Liver (tissue), 9 donors: ENCODE data around the gene BAG2. TPM values are rescaled to one million over a fixed set of nuclear protein-coding genes. Genes with fewer than 3 reads are reported as not detected.
A peak's percentile ranks its signal among the peaks of the same experiment; 100 is the strongest.

Experiments
- DNase-seq: peaks from one replicate; pipeline ENCODE4 v3.0.0-alpha.2; 2017; ENCODE audit warnings: low spot score
- H3K27ac ChIP-seq, 2 donors: one replicate each; pipeline ENCODE4 v1.7.0; 2013; ENCODE audit warnings: inconsistent platforms in 2 of 2, low read length in 2 of 2, control low read depth in 1 of 2, low read depth in 1 of 2, mild to moderate bottlenecking in 1 of 2
- H3K27me3 ChIP-seq, 4 donors: one replicate each; pipeline versions ENCODE4 v1.6.1 to v1.7.0; 2013; ENCODE audit warnings: low read length in 3 of 4, inconsistent platforms in 1 of 4, mild to moderate bottlenecking in 1 of 4, moderate library complexity in 1 of 4; ENCODE audit not compliant: control insufficient read depth in 4 of 4, insufficient read depth in 4 of 4
- H3K36me3 ChIP-seq, 4 donors: one replicate each; pipeline versions ENCODE4 v1.6.1 to v1.7.0; 2013; ENCODE audit warnings: low read length in 3 of 4, mild to moderate bottlenecking in 3 of 4, low read depth in 1 of 4, moderate library complexity in 1 of 4; ENCODE audit not compliant: control insufficient read depth in 4 of 4, insufficient read depth in 3 of 4
- H3K4me1 ChIP-seq, 4 donors: one replicate each; pipeline versions ENCODE4 v1.6.1 to v1.7.0; 2013; ENCODE audit warnings: low read length in 3 of 4, mild to moderate bottlenecking in 3 of 4, moderate library complexity in 1 of 4; ENCODE audit not compliant: control insufficient read depth in 4 of 4, insufficient read depth in 4 of 4
- H3K4me3 ChIP-seq, 3 donors: one replicate each; pipeline versions ENCODE4 v1.6.1 to v1.7.0; 2013; ENCODE audit warnings: low read length in 3 of 3, control low read depth in 1 of 3, low read depth in 1 of 3, mild to moderate bottlenecking in 1 of 3
- H3K9ac ChIP-seq, 2 donors: one replicate each; pipeline ENCODE4 v1.7.0; 2013; ENCODE audit warnings: low read length in 2 of 2, mild to moderate bottlenecking in 2 of 2, moderate library complexity in 2 of 2, control low read depth in 1 of 2, low read depth in 1 of 2
- H3K9me3 ChIP-seq, 4 donors: one replicate each; pipeline versions ENCODE4 v1.6.1 to v1.7.0; 2013; ENCODE audit warnings: low read length in 3 of 4; ENCODE audit not compliant: control insufficient read depth in 4 of 4
- ATF3 ChIP-seq: IDR thresholded peaks from 2 replicates; pipeline ENCODE4 v1.6.1; 2016; ENCODE audit warnings: antibody characterized with exemption
- CTCF ChIP-seq: fragments of 150-350 bp; IDR thresholded peaks from 2 replicates; pipeline ENCODE4 v1.5.1; 2017; ENCODE audit warnings: improper control_type of control experiment, low read depth, low read length; ENCODE audit not compliant: missing input control
- EGR1 ChIP-seq, 2 donors: IDR thresholded peaks; 2 replicates each; pipeline ENCODE4 v1.6.1; 2016 to 2018; ENCODE audit warnings: antibody characterized with exemption in 2 of 2, low read depth in 2 of 2
- FOXA2 ChIP-seq: IDR thresholded peaks from 2 replicates; pipeline ENCODE4 v1.6.1; 2016; ENCODE audit warnings: antibody characterized with exemption
- HNF4A ChIP-seq, 2 donors: conservative IDR thresholded peaks; 2 replicates each; pipeline ENCODE4 v1.6.1; 2016; ENCODE audit warnings: antibody characterized with exemption in 2 of 2, mild to moderate bottlenecking in 2 of 2
- MAX ChIP-seq: IDR thresholded peaks from 2 replicates; pipeline ENCODE4 v1.6.1; 2016; ENCODE audit warnings: antibody characterized with exemption
- RAD21 ChIP-seq, 2 donors: IDR thresholded peaks; 2 replicates each; pipeline ENCODE4 v1.6.1; 2016; ENCODE audit warnings: antibody characterized with exemption in 2 of 2, mild to moderate bottlenecking in 2 of 2
- REST ChIP-seq: IDR thresholded peaks from 2 replicates; pipeline ENCODE4 v1.6.1; 2016; ENCODE audit warnings: antibody characterized with exemption, mild to moderate bottlenecking
- RXRA ChIP-seq, 2 donors: IDR thresholded peaks; 2 replicates each; pipeline ENCODE4 v1.6.1; 2017 to 2018; ENCODE audit warnings: antibody characterized with exemption in 2 of 2, mild to moderate bottlenecking in 1 of 2
- SP1 ChIP-seq: IDR thresholded peaks from 2 replicates; pipeline ENCODE4 v1.6.1; 2018; ENCODE audit warnings: antibody characterized with exemption, mild to moderate bottlenecking
- YY1 ChIP-seq: IDR thresholded peaks from 2 replicates; pipeline ENCODE4 v1.6.1; 2016; ENCODE audit warnings: antibody characterized with exemption, mild to moderate bottlenecking
- ZBTB33 ChIP-seq: IDR thresholded peaks from 2 replicates; pipeline ENCODE4 v1.6.1; 2016; ENCODE audit warnings: antibody characterized with exemption
- WGBS: extraction: QIAGEN DNeasy Blood & Tissue Kit; methylation state at CpG from one replicate; pipeline ENCODE4 v1.1.7; 2013; 5-methylcytosine and 5-hydroxymethylcytosine counted together
- polyA plus RNA-seq, 2 donors: library from polyadenylated mRNA; stranded (reverse) in 1 of 2; unstranded in 1 of 2; fragments of 200-250 nt in 1 of 2; fragments of >200 nt in 1 of 2; fragmentation: Nextera tagmentation in 1 of 2; extraction: Ambion mirVana in 1 of 2; gene quantifications; one replicate each; pipeline versions ENCODE4 v1.2.1 to v1.2.3, GENCODE V29; 2013 to 2015
- total RNA-seq, 2 donors: library from RNA; depleted of rRNA; stranded (reverse); fragments of >200 nt; gene quantifications; one replicate each; pipeline ENCODE4 v1.2.3, GENCODE V29; 2014
- donor health status: healthy.
- donor health status: healthy.
- donor health status: healthy.
- donor health status: healthy.
- donor health status: healthy.

The BAG2 gene
- total RNA-seq (1 to 10 TPM; 3.6 to 4.9 TPM), polyA plus RNA-seq (1 to 10 TPM; 1.8 to 2.6 TPM)

GRCh38 chr6:57172136-57173055 is at the start of gene BAG2:
BAG2 (plus strand) TSS chr6:57172326; CDS start chr6:57172698, 372 bp downstream.
- peak within 1 kb of the TSS; percentile 60 to 96 (median 73) for H3K4me3 ChIP-seq
- WGBS = under 1% methylated on average over 97 of the region's 97 CpGs
- TF ChIP-seq SP1 = peak; percentile 68
- peak in 1 of 2 donors; percentile 30 for TF ChIP-seq RAD21 (IDR thresholded peaks at IDR 0.05)
- no peak for TF ChIP-seq ATF3
- peak in 1 of 2 donors; percentile 24 for TF ChIP-seq HNF4A (conservative IDR thresholded peaks at IDR 0.05)
- TF ChIP-seq RXRA (IDR thresholded peaks at IDR 0.05) = peak in 1 of 2 donors; percentile 13
- TF ChIP-seq REST = peak; percentile 64
- TF ChIP-seq YY1 = peak; percentile 48
- TF ChIP-seq EGR1 (IDR thresholded peaks at IDR 0.05; ENCODE audit: low read depth in 2 of 2) = no peak
- TF ChIP-seq MAX = peak; percentile 41
- TF ChIP-seq ZBTB33 = peak; percentile 9
- peak; percentile 9 for TF ChIP-seq CTCF
- TF ChIP-seq FOXA2 = no peak
- peak; percentile 86 for DNase-seq
- no peaks in the 10 kb centered on the region for H3K9me3 ChIP-seq
- no peaks in the 10 kb centered on the region for H3K27me3 ChIP-seq
- peak within 1 kb of the TSS; percentile 90 to 96 for H3K27ac ChIP-seq
- peak within 1 kb of the TSS; percentile 89 to 92 for H3K9ac ChIP-seq
- H3K4me1 ChIP-seq = peaks cover 0 to 24% (median 5%) of the 10 kb centered on the region in 4 donors
- H3K36me3 ChIP-seq = peaks cover 0 to 2% (median under 1%) of the 10 kb centered on the region in 4 donors

GRCh38 chr6:57123111-57123510 is 49.0 kb upstream of the BAG2 start:
- Histone ChIP-seq H3K27me3 (no peaks in the 10 kb centered on the region), H3K36me3 (no peaks in the 10 kb centered on the region), H3K4me1 (no peaks in the 10 kb centered on the region), H3K9ac (no peak overlapping the region), H3K9me3 (no peaks in the 10 kb centered on the region), H3K4me3 (no peak overlapping the region), H3K27ac (no peak overlapping the region)
- WGBS = 95% methylated on average over 1 of the region's 1 CpG
- TF ChIP-seq RXRA (IDR thresholded peaks at IDR 0.05) (no peak), CTCF (no peak), EGR1 (IDR thresholded peaks at IDR 0.05; ENCODE audit: low read depth in 2 of 2) (no peak), REST (no peak)
- DNase-seq = no peak
